ENCODE data around the gene SLC22A23.

SLC22A23 gene

DNA sequence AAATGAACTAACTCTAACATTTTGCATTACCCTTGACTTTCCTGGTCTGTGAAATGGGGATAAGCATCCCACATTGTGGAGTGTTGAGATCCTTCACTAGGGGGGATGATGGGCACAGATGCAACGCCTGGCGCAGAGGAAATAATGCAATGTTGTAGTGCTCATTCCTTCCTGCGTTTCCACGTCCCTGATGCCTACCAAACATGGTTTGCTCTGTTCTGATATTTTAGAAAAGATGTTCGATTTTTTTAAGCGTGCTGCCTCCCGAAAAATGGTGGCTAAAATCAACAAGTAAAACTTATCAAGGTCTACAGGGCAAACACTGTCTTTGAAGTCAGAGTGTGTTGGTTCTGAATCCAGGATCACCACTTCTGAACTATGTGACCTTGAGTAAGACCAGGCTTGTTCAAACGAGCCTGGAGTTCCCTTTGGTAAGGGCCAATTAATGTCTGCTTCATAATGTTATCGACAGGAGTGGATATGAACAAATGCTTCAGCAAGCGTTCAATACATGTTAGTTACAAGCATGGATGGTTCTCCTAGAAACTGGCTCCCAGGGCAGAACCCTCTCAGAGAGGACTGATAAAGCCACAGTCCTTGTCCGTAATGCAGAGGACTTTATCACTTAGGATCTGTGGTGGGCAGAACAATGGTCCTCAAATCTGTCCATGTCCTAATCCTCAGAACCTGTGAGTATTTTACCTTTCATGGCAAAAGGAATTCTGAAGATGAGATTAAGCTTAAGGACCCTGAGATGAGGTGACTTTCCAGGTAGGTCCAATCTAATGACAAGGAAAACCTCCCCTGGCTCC lies 44.7 kb downstream of the SLC22A23 start:
- in situ Hi-C loops (cut with HindIII; ENCODE audit: low pct_unique_long_range_greater_than_20kb, low sequenced_read_pairs): no loop called here

DNA sequence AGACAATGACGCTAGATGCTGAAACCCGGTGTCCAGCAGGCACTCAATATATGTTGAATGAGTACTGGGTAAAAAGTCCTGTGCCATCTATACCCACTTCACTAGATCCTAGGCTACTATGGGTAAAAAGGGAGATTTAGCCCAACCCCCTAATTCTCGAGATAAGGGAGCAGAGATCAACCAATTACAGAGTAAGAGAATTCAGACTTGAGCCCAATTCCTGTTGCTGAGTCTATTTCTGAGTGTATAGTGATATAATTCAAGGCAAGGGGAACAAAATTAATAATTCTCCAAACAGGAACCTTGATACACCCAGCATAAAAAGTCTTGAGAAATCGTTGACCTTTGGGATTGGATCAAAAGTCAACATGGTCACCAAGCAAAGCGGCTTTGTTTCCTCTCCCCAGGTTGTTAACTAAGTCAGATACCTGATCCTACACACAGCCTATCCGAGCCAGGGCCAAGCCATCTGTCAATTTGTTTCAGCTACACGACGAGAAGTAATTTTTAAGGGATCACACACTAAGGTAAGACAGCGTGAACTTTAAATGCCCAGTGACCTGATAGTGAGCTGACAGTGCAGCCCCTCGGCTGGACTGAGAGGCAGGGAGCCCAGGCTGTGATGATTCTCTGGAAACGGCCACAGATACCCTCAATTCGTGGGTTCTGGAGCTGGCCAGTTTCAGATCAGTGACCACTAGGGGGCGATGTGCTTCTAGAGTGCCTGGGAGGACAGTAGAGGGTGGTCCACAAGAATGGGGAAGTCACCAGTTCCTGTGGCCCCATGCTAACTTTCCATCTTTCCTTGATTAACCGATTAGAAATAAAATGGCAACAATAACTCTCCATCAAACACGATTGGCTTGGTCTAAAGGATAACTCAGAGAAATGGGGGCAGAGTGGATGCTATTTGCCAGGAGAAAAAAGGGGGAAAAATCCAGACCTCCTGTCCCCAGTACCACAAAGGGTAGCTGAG lies 46.2 kb downstream of the SLC22A23 start:
- TF ChIP-seq JUND (IDR thresholded peaks at IDR 0.05; ENCODE audit: low read depth): no peak
- peak in 1 of 2 experiments; percentile 66 for DNase-seq (ENCODE audit: low read depth in 1 of 2, low spot score in 1 of 2)
- in situ Hi-C loops (cut with HindIII; ENCODE audit: low pct_unique_long_range_greater_than_20kb, low sequenced_read_pairs): no loop called here

More for the DNA sequence above, 44.7 kb downstream of the SLC22A23 start:
- no peak for TF ChIP-seq JUND (IDR thresholded peaks at IDR 0.05; ENCODE audit: low read depth)
- DNase-seq (ENCODE audit: low read depth in 1 of 2, low spot score in 1 of 2): no peak

- no peak for DNase-seq (ENCODE audit: low read depth in 1 of 2, low spot score in 1 of 2)
- in situ Hi-C loops (cut with HindIII; ENCODE audit: low pct_unique_long_range_greater_than_20kb, low sequenced_read_pairs): no loop called here
- no peak for TF ChIP-seq JUND (IDR thresholded peaks at IDR 0.05; ENCODE audit: low read depth)
These were observed 47.0 kb downstream of the SLC22A23 start for GRCh38 chr6:3409699-3410384.

GRCh38 chr6:3408665-3409064 lies 48.2 kb downstream of the SLC22A23 start:
- in situ Hi-C loops (cut with HindIII; ENCODE audit: low pct_unique_long_range_greater_than_20kb, low sequenced_read_pairs): no loop called here
- no peak for TF ChIP-seq JUND (IDR thresholded peaks at IDR 0.05; ENCODE audit: low read depth)
- DNase-seq (ENCODE audit: low read depth in 1 of 2, low spot score in 1 of 2): no peak

GRCh38 chr6:3407840-3408239 lies 49.0 kb downstream of the SLC22A23 start:
- DNase-seq (ENCODE audit: low read depth in 1 of 2, low spot score in 1 of 2): no peak
- in situ Hi-C loops (cut with HindIII; ENCODE audit: low pct_unique_long_range_greater_than_20kb, low sequenced_read_pairs): no loop called here
- TF ChIP-seq JUND (IDR thresholded peaks at IDR 0.05; ENCODE audit: low read depth): no peak

DNA sequence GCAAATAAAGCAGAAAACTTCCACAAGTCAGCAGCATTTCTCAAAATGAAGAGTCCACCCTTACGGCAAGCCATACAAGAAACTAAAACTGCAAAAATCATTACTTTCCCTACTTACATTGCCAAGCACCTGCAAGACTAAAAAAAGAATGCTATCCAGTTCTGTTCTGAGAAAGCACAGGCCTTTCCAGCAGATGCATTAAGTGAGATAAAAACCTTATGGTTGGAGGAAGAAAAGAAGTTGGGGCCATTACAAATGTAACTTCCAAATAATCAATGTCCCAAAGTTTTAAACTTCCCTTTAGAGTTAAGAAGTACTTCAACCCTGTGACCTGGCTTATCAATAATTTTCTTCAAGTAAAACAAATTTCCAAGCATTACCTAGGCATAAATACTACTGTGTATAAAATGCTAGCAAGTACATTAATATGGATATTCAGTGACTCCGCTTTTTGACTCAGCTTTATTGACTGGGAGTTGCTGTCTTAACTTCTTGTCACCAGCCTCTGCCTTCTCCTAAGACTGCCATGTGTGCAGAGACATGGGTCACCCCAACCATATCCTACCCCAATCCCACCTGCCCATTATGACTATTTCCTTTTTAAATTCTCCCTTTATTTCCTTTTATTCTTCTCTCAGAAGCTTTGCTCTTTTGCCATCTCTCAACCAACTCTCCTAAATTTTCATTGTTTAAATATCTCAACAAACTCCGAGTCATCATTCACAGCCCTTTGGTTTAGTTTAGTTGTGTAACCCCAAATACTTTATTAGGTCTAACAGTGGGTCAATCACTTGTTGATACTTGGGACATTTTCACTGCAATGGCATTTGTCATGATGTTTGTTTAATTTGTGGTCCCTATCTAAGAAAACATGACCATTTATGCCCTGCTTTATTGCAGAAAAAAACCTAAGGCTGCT lies 49.7 kb downstream of the SLC22A23 start:
- DNase-seq (ENCODE audit: low read depth in 1 of 2, low spot score in 1 of 2): no peak
- in situ Hi-C loops (cut with HindIII; ENCODE audit: low pct_unique_long_range_greater_than_20kb, low sequenced_read_pairs): no loop called here
- TF ChIP-seq JUND (IDR thresholded peaks at IDR 0.05; ENCODE audit: low read depth): no peak

DNA sequence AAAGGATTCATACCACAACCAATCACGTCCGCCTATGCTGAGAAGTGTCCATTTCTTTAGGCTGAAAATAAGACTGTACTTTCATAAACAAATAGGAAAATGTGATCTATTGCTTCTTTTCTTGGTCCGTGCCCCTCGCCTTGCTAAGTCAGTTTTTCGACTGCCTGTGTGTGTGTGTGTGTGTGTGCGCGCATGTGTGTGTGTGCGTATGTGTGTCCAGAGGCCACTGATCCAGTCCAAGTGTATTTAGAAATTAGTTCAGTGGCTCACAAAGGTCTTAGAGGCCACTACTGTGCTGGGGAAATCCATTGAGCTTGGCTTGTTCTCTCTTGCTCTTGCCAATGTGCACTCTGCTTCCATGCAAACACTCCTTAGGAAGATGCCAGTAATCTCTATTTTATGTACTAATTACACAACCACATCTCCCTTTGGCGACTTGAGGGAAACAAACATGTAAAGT lies 50.5 kb downstream of the SLC22A23 start:
- in situ Hi-C loops (cut with HindIII; ENCODE audit: low pct_unique_long_range_greater_than_20kb, low sequenced_read_pairs): no loop called here
- TF ChIP-seq JUND (IDR thresholded peaks at IDR 0.05; ENCODE audit: low read depth): no peak
- DNase-seq (ENCODE audit: low read depth in 1 of 2, low spot score in 1 of 2): no peak

DNA sequence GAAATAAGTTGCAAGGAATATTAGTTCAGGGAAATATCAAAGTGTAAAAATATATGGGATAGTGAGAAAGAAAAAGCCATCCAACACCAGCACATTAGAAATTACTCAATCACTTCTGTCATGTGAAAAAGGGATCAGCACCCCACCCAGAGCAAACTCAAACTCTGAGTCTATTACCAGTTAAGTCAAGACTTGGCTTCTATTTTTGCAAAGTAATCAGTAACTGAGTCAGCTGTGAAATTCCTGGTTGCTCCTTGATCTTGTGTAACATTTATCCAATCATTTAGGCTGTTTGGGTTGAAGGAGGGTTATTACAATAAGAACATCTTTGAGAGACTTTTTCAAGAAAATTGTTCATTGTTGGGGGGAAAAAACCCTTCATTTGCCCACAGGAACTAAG lies 51.2 kb downstream of the SLC22A23 start:
- in situ Hi-C loops (cut with HindIII; ENCODE audit: low pct_unique_long_range_greater_than_20kb, low sequenced_read_pairs): no loop called here
- DNase-seq (ENCODE audit: low read depth in 1 of 2, low spot score in 1 of 2): no peak
- TF ChIP-seq JUND (IDR thresholded peaks at IDR 0.05; ENCODE audit: low read depth): no peak

- in situ Hi-C loops (cut with HindIII; ENCODE audit: low pct_unique_long_range_greater_than_20kb, low sequenced_read_pairs): no loop called here
- no peak for TF ChIP-seq JUND (IDR thresholded peaks at IDR 0.05; ENCODE audit: low read depth)
- DNase-seq (ENCODE audit: low read depth in 1 of 2, low spot score in 1 of 2): no peak
These were observed 51.7 kb downstream of the SLC22A23 start for GRCh38 chr6:3405182-3405518.

- no peak for DNase-seq (ENCODE audit: low read depth in 1 of 2, low spot score in 1 of 2)
- TF ChIP-seq JUND (IDR thresholded peaks at IDR 0.05; ENCODE audit: low read depth): no peak
- in situ Hi-C loops (cut with HindIII; ENCODE audit: low pct_unique_long_range_greater_than_20kb, low sequenced_read_pairs): no loop called here
These were observed 53.3 kb downstream of the SLC22A23 start for GRCh38 chr6:3403238-3404173.

All from T47D (cell line).